Left ventricle myocardium superior (tissue), 1 donor: ENCODE results near the gene HMX1. TPM values are rescaled to one million over a fixed set of nuclear protein-coding genes. Genes with fewer than 3 reads are reported as not detected.

ENCODE experiments used
- ATAC-seq: fragments of 200-7000 bp; cut with Tn5 transposase; one replicate; pipeline ENCODE4 v1.9.1; 2020; ENCODE audit warnings: mild to moderate bottlenecking, moderate library complexity
- DNase-seq: peaks from one replicate; pipeline ENCODE4 v3.0.0-alpha.2; 2020
- intact Hi-C: fragments of 100-400 bp; cut with micrococcal nuclease; formaldehyde crosslinking; loops from one replicate; pipeline ENCODE4 v1.11.0; 2022
- total RNA-seq: library from RNA; stranded (reverse); fragmentation: NEBNext Ultra II Directional; extraction: Animal tissue kit (Norgen Biotek cat#: 25700); gene quantifications from one replicate; pipeline ENCODE4 v1.2.1, GENCODE V29; 2021
- donor health status: DM: no; HTN: yes; CAD: no; lungs with severe emphysema.

The HMX1 gene
- total RNA-seq, 1 donor from 2014 or later = not detected

- intact Hi-C loops = no loop called here
- ATAC-seq (no peak), DNase-seq (peak; percentile 5)
Measured at GRCh38 chr4:8849266-8850073, 22.2 kb downstream of the HMX1 start.

DNA sequence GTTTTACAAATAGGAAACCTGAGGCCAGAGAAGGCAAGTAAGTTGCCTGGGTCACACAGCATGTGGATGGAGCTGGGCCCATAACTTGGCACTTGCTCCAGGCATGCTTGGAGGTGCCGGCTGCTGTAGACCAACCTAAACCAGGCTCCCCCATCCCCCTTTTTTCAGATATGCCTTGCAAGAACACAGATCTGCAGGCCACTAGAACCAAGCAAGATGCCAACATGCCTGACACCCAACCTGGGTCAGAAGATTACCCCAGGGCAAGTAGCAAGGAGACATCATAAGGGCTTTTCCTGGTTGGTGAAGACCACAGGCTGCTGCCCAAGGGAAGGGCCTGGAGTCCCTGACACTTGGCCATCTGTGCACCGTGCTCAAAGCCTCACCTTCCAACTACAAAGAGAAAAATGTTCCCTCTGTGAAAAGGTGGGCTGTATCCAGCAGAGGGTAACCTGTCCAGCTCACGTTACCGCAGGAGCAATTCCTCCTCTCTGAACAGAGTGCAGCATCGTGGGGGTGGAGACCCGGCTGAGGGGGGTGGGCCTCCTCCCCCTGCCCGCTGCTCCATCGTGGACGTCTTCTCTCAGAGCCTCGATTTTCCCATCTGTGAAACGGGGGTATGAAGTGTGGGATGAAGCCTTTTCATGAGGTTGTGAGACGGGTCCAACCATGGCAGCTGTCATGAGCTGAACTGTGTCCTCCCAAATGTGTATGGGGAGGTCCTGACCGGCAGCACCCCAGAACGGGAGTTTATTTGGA lies 23.0 kb downstream of the HMX1 start:
- ATAC-seq = no peak

GRCh38 chr4:8847764-8848163 lies 23.9 kb downstream of the HMX1 start:
- intact Hi-C loops = no loop called here
- DNase-seq = no peak
- ATAC-seq = no peak

More for the DNA sequence above, 23.0 kb downstream of the HMX1 start:
- intact Hi-C loops = no loop called here
- DNase-seq = no peak

- intact Hi-C loops = no loop called here
- no peak for DNase-seq
- no peak for ATAC-seq
Measured at GRCh38 chr4:8847331-8847730, 24.3 kb downstream of the HMX1 start.

DNA sequence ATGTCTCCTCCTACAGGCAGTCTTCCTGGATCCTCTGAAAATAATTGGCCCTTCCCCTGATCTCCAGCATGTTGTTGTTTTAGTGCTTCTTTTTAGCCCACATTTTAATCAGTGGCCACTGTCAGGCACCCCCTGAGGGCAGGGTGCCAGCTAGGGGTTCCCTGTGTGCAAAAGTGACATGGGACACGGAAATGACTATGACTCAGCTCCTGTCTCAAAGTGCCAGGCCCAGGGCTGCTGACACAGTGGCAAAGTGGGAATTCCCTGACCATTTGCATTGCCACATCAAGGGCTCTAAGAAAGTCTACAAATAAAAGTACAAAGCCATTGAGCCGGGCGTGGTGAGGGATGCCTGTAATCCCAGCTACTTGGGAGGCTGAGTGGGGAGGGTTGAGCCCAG lies 24.8 kb downstream of the HMX1 start:
- DNase-seq = no peak
- intact Hi-C loops = no loop called here
- ATAC-seq = no peak

DNA sequence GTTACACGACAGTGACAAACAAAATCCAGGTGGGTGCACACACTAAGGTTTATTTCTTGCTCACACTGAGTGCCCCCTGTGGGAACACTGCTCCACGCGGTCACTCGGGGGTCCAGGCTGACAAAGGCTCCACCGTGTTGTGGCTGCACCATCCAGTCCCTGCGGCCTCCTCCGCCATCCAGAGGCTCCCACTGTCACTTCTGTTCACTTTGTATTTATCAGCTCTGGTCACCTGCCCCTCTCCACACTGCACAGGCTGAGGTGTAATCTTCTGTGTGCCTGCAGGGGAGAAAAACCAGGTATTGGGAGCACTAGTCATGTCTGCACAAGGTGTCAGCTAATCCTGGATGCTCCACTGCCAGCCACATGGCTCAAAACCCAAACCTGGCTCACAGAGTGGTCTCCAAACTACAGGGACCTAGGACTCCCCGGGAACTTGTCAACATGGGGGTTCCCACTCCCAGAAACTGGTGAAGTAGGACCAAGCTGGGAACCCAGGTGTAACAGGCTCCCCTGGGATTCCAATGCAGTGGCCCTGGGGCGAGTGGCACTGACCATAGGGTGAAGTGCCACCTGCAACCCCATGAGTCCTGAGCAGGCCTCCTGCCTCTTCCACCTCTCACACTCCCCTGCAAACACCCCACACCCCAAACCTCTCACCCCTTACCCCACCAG lies 25.5 kb downstream of the HMX1 start:
- no peak for ATAC-seq
- no peak for DNase-seq
- intact Hi-C loops = no loop called here

DNA sequence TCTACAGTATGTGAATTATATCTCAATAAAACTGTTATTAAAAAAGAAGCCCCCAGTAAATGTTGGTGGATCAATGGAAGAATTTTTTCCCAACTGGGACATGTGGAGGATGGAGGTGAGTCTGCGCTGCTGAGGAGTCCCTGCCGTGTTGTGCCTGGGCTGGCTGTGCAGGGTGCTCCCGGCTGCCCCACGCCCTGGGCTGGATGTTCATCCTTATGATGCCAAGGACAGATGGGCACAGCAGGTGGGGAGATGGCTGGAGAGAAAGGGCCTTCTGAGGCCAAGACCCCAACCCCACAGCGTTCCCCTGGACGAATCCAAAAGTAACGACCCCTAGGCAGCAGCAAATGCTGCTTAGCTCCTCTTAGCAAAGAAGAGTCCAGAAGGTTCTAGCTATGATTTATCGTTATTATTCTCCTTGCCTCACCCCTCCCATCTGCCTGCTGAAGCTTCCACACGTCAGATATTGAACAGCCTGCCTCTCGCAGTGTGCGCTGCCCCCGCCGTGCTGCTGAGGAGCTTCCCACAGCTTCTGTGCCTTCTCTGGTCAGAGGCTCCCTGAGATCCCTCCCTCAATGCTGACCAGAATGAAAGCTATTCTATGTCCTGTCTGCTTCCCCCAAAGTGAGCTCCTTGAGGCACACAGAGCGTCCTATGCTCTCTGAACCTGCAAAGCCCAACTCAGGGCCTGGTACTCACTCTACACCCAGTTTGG lies 26.5 kb downstream of the HMX1 start:
- intact Hi-C loops = no loop called here
- DNase-seq (no peak), ATAC-seq (no peak)

- DNase-seq (no peak), ATAC-seq (no peak)
- intact Hi-C loops = no loop called here
Measured at GRCh38 chr4:8843597-8843996, 28.0 kb downstream of the HMX1 start.

DNA sequence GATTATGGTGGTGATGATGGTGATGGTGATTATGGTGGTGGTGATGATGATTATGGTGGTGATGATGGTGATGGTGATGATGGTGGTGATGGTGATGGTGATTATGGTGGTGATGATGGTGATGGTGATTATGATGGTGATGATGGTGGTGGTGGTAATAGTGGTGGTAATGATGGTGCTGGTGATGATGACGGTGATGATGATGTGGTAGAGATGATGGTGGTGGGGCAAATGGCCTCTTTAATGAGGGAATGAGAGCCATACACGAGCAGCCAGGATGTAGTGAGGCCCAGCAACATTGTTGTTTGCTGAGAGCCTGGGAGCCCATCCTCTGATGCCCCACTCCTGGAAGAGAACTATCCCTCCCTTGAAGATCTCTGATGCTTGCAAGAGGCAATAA lies 29.0 kb downstream of the HMX1 start:
- intact Hi-C loops = no loop called here
- DNase-seq = no peak
- no peak for ATAC-seq

- intact Hi-C loops = no loop called here
- DNase-seq (no peak), ATAC-seq (no peak)
Measured at GRCh38 chr4:8841678-8842268, 29.9 kb downstream of the HMX1 start.

- intact Hi-C loops = no loop called here
- no peak for ATAC-seq
- DNase-seq = no peak
Measured at GRCh38 chr4:8840816-8841455, 30.7 kb downstream of the HMX1 start.

- no peak for DNase-seq
- intact Hi-C loops = no loop called here
Measured at GRCh38 chr4:8840006-8840793, 31.4 kb downstream of the HMX1 start.

DNA sequence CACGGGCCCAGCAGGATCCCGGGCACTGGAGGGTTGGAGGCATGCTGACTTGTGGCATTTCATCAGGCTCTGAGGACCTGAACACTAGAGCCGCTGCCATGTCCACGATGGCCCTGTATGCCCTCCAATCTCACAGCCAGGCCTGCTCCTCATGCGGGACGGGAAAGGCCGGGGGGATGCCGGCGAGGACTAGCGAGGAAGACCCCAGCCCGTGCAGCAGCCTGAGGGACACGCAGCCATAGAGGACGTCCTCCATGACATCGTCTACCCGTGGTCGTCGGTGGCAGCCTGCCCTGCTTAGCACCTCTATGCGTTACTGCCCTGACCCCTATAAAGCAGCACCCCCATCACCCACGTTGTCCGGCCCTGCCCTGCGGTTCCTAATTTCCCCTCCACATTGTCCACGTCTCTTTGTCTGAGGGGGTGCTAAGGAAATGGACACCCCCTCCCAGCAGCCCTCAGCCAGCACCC lies 32.6 kb downstream of the HMX1 start:
- DNase-seq (no peak), ATAC-seq (no peak)
- intact Hi-C loops = no loop called here

More at GRCh38 chr4:8840006-8840793, 31.4 kb downstream of the HMX1 start:
- no peak for ATAC-seq

DNA sequence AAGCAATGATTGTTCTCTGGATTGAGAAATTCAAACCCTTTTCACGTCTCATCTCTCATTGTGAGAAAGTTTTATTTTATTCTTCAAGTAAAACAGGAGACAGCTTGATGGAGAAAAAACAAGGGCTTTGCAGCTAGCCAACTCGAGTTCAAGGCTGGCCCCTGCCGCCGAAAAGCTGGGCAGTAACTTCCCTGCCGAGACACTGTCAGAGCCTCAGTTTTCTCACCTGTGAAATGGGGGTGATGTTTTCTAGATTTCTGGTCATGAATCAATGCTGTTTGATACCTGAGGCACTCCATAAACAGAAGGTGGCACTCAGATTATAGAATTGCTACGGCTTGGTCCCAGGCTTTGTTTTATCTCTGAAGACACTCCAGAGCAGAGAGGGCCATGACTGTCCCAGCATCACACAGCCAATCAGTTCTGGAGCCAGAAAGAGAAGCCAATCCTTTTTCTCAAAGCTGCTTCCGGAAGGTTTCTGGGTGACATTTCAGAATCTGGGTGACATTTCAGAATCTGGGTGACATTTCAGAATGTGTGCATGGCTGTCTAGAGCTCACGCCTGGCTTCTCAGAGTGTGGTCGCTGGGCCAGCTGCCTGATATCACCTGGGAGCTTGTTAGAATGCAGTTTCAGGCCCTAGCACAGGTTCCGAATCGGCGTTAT lies 33.2 kb downstream of the HMX1 start:
- intact Hi-C loops = no loop called here
- DNase-seq = no peak

DNA sequence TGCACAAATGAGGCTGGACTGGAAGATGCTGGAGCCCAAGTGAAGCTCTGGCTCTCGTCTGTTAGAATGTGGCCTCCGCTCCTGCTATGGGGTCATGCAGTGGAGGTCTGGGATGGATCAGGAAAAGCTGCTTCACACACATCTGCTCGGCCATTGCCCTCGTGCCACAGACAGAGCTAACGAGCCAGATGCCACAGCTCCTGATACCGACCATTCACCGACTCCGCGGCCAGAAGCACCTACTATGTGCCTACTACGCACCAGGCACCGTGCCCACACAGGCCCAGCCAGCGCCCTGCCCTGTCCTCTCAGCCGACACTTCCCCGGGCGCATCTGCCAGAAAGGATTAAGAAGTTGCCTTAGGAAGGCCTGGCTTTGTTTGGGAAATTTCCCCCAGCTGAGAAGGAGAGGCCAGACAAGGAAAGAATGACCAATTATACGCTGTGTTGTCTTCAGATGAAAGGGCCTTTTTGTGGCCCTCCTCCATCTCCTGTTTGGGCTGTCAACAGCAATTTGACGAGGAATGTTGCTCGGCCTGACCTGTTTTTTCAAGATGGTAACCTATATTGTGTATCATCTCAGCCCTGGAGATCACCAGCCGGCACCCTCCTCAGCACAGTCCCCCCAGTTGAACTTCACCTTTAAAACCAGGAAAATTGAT lies 34.3 kb downstream of the HMX1 start:
- ATAC-seq (no peak), DNase-seq (no peak)

More for the DNA sequence above, 33.2 kb downstream of the HMX1 start:
- ATAC-seq = no peak

GRCh38 chr4:8836664-8837171 lies 34.9 kb downstream of the HMX1 start:
- ATAC-seq (no peak), DNase-seq (no peak)
- intact Hi-C loops = no loop called here

More for the DNA sequence above, 34.3 kb downstream of the HMX1 start:
- intact Hi-C loops = no loop called here
